ENCODE results near the gene TNS3.

Gene TNS3

DNA sequence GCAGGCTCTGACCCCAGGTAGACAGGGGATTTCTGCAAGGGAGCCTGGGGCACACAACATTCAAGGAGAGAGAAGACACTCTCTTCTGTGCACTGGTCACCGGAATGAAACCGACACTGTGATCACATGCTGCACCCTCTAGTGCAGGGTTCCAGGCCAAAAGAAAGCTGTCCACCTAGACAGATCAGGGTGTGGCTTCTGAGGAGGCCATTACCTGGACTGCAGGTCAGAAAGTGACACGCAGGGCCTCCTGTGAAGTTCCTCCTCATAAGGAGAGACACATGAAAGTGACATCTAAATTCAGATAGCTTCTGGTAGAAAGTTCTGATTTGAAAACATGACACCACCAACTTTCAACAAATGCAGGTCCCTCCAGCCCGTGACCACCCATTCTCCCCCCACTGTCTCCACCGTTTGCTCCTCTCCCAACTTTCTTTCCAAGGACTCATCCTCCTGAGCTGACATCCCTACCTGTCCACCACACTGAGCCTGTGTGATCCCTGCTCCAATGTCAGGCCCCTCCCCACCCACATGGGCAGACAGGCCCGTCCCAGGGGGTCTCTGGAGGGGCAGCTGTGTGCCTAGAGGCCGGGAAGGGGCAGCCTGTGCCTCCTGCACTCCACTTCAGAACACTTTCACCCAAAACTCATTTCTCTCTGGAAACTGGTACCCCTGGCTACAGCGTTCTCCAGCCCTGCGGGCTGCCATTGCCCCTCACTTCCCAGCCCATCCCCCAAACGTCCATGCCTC, 198.0 kb downstream of the TNS3 start:
- DNase-seq (ENCODE audit: low spot score), result no peak
- TF ChIP-seq, protein P1, sequence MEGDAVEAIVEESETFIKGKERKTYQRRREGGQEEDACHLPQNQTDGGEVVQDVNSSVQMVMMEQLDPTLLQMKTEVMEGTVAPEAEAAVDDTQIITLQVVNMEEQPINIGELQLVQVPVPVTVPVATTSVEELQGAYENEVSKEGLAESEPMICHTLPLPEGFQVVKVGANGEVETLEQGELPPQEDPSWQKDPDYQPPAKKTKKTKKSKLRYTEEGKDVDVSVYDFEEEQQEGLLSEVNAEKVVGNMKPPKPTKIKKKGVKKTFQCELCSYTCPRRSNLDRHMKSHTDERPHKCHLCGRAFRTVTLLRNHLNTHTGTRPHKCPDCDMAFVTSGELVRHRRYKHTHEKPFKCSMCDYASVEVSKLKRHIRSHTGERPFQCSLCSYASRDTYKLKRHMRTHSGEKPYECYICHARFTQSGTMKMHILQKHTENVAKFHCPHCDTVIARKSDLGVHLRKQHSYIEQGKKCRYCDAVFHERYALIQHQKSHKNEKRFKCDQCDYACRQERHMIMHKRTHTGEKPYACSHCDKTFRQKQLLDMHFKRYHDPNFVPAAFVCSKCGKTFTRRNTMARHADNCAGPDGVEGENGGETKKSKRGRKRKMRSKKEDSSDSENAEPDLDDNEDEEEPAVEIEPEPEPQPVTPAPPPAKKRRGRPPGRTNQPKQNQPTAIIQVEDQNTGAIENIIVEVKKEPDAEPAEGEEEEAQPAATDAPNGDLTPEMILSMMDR (IDR thresholded peaks at IDR 0.05; ENCODE audit: extremely low read depth, insufficient read depth, missing control alignments), result no peak
- in situ Hi-C loops (cut with MboI; ENCODE audit: low pct_unique_long_range_greater_than_20kb, low sequenced_read_pairs, unreplicated experiment), result no loop called here

DNA sequence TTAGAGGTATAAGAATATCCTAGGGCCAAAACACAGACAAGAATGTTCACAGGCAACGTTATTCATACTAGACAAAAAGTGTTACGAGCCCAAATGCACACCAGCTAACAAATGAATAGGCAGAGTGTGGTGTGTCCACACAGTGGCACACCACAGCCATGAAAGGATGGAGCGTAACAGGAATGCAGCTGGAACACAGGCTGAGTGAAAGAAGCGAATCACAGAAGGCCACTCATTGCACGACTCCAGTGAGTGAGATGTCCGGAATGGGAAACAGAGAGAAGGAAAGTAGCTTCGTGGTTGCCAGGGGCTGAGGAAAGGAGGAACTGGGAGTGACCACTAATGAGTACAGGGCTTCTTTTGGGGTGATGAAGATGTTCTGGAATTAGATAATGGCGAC, 198.8 kb downstream of the TNS3 start:
- in situ Hi-C loops (cut with MboI; ENCODE audit: low pct_unique_long_range_greater_than_20kb, low sequenced_read_pairs, unreplicated experiment), result no loop called here
- DNase-seq (ENCODE audit: low spot score), result no peak
- TF ChIP-seq, protein P1 (IDR thresholded peaks at IDR 0.05; ENCODE audit: extremely low read depth, insufficient read depth, missing control alignments), result no peak

DNA sequence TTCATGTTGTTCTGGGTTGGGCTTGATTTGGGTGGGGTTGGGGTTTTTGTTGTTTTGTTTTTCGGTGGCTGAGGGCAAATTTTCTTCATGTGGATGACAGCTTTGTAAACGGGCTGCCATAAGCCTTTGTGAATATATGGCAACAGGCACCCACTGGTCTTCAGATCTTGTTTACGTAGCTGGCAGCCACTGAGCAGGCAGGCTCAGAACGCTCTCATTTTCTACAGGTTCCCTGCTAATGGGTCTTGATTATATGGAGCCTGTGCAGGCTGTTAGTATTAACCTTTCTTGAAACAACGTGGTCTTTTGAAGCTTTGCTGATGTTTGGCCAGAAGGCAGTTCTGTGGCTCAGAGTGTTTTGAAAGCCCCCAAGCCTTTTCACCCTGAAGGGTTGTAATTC, 199.7 kb downstream of the TNS3 start:
- TF ChIP-seq, protein P1 (IDR thresholded peaks at IDR 0.05; ENCODE audit: extremely low read depth, insufficient read depth, missing control alignments), result no peak
- in situ Hi-C loops (cut with MboI; ENCODE audit: low pct_unique_long_range_greater_than_20kb, low sequenced_read_pairs, unreplicated experiment), result no loop called here
- DNase-seq (ENCODE audit: low spot score), result no peak

DNA sequence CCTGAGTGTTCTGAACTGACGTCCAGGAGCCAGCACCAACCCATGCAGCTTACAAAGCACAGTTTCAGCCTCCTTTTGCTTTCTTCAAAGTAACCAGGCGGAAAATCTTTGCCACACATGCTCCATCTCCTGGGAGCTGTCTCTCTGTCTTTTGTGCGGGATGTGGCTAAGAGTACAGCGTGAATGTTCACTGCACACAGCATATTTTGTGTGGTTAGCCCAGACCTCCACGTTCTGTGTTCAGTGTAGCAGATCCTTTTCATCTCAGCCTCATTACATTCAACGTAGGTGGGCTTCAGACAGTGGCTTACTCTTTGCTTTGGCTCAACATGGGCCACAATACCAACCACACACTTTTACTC, 200.8 kb downstream of the TNS3 start:
- in situ Hi-C loops (cut with MboI; ENCODE audit: low pct_unique_long_range_greater_than_20kb, low sequenced_read_pairs, unreplicated experiment), result no loop called here
- TF ChIP-seq, protein P1 (IDR thresholded peaks at IDR 0.05; ENCODE audit: extremely low read depth, insufficient read depth, missing control alignments), result no peak
- DNase-seq (ENCODE audit: low spot score), result no peak

DNA sequence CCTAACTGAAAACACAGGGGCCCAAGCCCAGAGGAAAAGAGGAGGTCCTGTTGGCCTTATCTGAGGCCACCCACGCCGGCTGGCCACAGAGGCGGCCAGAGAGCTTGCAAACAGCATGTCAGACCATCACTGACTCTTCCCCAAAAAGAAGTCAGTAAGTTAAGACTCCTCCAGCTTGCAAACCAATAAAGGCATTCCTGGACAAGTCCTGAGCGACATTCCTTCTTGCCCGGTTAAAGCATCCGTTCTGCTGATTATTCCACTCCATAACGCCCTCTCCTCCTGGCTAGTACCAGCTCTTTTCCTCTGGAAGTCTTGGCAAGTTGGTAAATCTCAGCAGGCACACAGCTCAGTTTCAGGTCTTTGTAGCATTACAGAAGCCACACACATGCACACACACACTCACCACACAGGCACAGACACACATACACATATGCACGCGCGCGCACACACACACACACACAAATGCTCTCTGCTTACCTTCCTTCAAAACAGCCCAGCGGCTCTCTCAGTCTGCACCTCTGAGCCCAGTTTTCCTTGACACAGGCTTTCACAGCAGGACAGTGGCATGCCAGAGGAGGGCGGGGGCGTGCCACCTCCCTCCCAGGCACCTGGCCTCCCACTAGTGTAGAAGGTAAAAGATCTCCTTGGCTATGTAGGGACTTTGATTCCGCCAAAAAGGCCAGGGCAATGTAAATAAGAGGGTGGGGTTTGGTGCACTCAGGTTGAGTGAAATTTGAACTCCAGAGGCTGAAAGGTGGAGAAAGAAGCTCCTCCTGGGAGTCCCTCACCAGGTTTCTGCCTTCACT, 201.4 kb downstream of the TNS3 start:
- no peak for DNase-seq (ENCODE audit: low spot score)
- in situ Hi-C loops (cut with MboI; ENCODE audit: low pct_unique_long_range_greater_than_20kb, low sequenced_read_pairs, unreplicated experiment), result no loop called here
- TF ChIP-seq, protein P1 (IDR thresholded peaks at IDR 0.05; ENCODE audit: extremely low read depth, insufficient read depth, missing control alignments), result no peak

DNA sequence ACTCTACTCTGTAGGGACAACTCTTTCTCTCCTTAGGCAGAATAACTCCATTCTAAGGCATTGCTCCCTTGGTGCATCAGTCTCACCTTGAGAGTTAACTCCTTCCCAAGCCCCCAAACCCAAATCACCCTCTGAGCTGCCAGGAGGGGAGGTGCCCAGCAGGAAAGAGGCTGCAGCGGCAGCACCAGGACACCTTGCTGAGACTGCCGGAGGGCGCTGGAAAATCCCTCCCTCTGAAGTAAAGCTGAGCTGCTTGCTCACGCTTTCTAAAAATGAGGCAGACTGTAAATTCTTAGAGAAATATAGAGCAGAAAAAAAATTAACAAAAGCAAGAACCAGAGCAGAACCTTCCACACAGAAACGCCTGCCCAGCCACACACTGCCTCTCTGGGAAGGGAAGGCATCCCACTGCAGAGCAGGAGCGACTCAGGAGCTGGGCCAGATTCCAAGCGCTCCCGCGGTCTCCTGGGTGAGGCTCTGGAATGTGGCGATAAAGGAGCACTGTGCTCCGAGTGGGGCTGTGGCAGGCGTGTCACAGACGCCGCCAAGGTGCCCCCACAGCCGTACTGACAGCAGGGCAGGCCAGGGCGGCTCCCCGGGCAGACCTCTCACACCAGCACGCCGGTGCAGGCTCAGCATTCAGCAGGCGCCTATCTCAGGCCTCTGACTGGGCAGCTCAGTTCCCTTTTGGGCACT, 202.1 kb downstream of the TNS3 start:
- in situ Hi-C loops (cut with MboI; ENCODE audit: low pct_unique_long_range_greater_than_20kb, low sequenced_read_pairs, unreplicated experiment), result no loop called here
- TF ChIP-seq, protein P1 (IDR thresholded peaks at IDR 0.05; ENCODE audit: extremely low read depth, insufficient read depth, missing control alignments), result no peak
- DNase-seq (ENCODE audit: low spot score), result no peak
